MCF 10A (cell line): ENCODE measurements around the gene RAMACL. TPM values are rescaled to one million over a fixed set of nuclear protein-coding genes. Genes with fewer than 3 reads are reported as not detected.

Experiments used
- BruUV-seq: library from RNA; stranded (reverse); fragments of 400-500 nt; replicated peaks from 2 replicates; lab custom pipeline; 2021; lab: Mats Ljungman, UMichigan
- CTCF ChIA-PET: fragments of 300-600 bp; sonication (Branson Sonifier 250); formaldehyde crosslinking; extraction: SDS; loops from one replicate; lab custom pipeline; 2021; ENCODE audit warnings: antibody characterized with exemption, inconsistent platforms; lab: Yijun Ruan, JAX
- POLR2A ChIA-PET: fragments of 300-600, 350-650 bp; sonication (Branson Sonifier 250); formaldehyde crosslinking; extraction: SDS; loops from one replicate; lab custom pipeline; 2020; ENCODE audit warnings: antibody characterized with exemption, inconsistent platforms; lab: Yijun Ruan, JAX
- DNase-seq: peaks from one replicate; pipeline ENCODE4 v3.0.0-alpha.2; 2018; ENCODE audit not compliant: unreplicated experiment
- H3K27ac Mint-ChIP-seq: one replicate; pipeline ENCODE4 v1.8.0; 2022; ENCODE audit warnings: mild to moderate bottlenecking, low read depth, mixed read lengths; ENCODE audit not compliant: unreplicated experiment
- H3K27me3 Mint-ChIP-seq: one replicate; pipeline ENCODE4 v1.8.0; 2022; ENCODE audit warnings: mixed read lengths; ENCODE audit not compliant: insufficient read depth, unreplicated experiment
- H3K36me3 Mint-ChIP-seq: one replicate; pipeline ENCODE4 v1.8.0; 2022; ENCODE audit warnings: mild to moderate bottlenecking, moderate library complexity, mixed read lengths; ENCODE audit not compliant: insufficient read depth, unreplicated experiment
- H3K4me1 Mint-ChIP-seq: one replicate; pipeline ENCODE4 v1.8.0; 2022; ENCODE audit warnings: mixed read lengths; ENCODE audit not compliant: insufficient read depth, unreplicated experiment
- H3K4me3 Mint-ChIP-seq: one replicate; pipeline ENCODE4 v1.8.0; 2022; ENCODE audit warnings: mild to moderate bottlenecking, moderate library complexity, mixed read lengths; ENCODE audit not compliant: unreplicated experiment
- H3K9me3 Mint-ChIP-seq: one replicate; pipeline ENCODE4 v1.8.0; 2022; ENCODE audit warnings: mixed read lengths; ENCODE audit not compliant: unreplicated experiment
- intact Hi-C: fragments of 100-400 bp; cut with micrococcal nuclease; formaldehyde crosslinking; loops from 2 replicates; pipeline ENCODE4 v1.14.1; 2022
- total RNA-seq: library from RNA; stranded (reverse); gene quantifications from 2 replicates; pipeline ENCODE4 v1.2.3, GENCODE V29; 2022
- TF ChIP-seq, protein P1 (sequence below): fragments of 200-600 bp; IDR thresholded peaks from one replicate; pipeline ENCODE4 v1.8.0; 2022; ENCODE audit warnings: antibody characterized with exemption, mild to moderate bottlenecking; ENCODE audit not compliant: unreplicated experiment

The RAMACL gene
- total RNA-seq, 1 experiment from 2014 or later = 5.3 TPM

DNA sequence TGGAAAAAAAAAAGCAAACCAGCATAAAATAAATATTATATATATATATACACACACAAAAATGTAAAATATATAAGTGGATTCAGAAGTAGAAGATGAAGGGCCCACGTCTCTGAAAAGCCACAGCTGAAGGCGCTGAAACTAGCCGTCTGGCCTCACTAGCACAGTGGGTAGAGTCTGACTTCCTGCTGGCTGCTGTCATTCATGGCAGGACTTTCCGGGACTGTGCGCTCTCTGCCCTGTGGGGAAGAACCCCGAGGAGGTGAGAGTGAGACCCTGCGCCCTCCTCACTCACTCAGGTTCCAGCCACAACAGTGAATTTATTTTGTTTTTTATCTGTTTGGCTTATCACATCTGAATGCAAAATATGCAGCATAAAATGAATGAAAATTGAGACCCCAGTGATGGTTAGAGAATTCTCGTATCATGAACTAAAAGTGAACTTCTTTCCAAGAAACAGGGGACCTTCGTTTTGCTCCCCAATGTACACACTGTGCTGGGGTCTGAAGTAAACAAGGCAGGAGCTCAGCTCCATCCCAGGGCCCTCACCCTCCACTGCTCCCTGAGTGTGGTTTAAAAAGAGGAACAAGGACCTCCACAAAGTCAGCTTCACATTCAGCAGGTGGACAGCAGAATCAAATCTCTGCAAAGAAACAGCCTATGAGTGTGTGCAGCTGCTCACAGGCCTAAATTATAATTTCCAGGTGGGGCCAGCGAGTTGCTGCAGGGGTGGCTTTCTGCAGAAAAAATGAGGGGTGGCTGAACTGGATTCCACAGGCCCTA, 1.3 kb upstream of the RAMACL start:
- ChIA-PET CTCF (interaction anchor here (0.5 kb wide), 1 partner anchor 9 kb away, joined by 3 read pairs; no protein-coding TSS in a partner anchor), POLR2A (interaction anchor here (0.9 to 1.0 kb wide), 2 partner anchors 11 to 13 kb away, joined by 3 to 4 read pairs; no protein-coding TSS in a partner anchor)
- H3K27ac Mint-ChIP-seq = no peak overlapping the region
- H3K9me3 Mint-ChIP-seq = no peaks in the 10 kb centered on the region
- no peak overlapping the region for H3K4me3 Mint-ChIP-seq
- intact Hi-C loops = no loop called here
- BruUV-seq = no TSS peak
- peaks cover 35% of the 10 kb centered on the region for H3K36me3 Mint-ChIP-seq
- no peak for DNase-seq
- H3K27me3 Mint-ChIP-seq = no peaks in the 10 kb centered on the region
- TF ChIP-seq, protein P1, sequence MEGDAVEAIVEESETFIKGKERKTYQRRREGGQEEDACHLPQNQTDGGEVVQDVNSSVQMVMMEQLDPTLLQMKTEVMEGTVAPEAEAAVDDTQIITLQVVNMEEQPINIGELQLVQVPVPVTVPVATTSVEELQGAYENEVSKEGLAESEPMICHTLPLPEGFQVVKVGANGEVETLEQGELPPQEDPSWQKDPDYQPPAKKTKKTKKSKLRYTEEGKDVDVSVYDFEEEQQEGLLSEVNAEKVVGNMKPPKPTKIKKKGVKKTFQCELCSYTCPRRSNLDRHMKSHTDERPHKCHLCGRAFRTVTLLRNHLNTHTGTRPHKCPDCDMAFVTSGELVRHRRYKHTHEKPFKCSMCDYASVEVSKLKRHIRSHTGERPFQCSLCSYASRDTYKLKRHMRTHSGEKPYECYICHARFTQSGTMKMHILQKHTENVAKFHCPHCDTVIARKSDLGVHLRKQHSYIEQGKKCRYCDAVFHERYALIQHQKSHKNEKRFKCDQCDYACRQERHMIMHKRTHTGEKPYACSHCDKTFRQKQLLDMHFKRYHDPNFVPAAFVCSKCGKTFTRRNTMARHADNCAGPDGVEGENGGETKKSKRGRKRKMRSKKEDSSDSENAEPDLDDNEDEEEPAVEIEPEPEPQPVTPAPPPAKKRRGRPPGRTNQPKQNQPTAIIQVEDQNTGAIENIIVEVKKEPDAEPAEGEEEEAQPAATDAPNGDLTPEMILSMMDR = no peak
- peaks cover 40% of the 10 kb centered on the region for H3K4me1 Mint-ChIP-seq

- Mint-ChIP-seq H3K4me3 (no peak overlapping the region), H3K9me3 (no peaks in the 10 kb centered on the region), H3K27me3 (no peaks in the 10 kb centered on the region), H3K27ac (no peak overlapping the region), H3K4me1 (peaks cover 26% of the 10 kb centered on the region), H3K36me3 (peaks cover 39% of the 10 kb centered on the region)
- ChIA-PET POLR2A (interaction anchor here (0.6 to 1.5 kb wide), 5 partner anchors 8 to 64 kb away, joined by 3 to 11 read pairs (median 4); no protein-coding TSS in a partner anchor), CTCF (interaction anchor here (0.5 to 0.8 kb wide), 2 partner anchors 10 to 82 kb away, joined by 3 read pairs; no protein-coding TSS in a partner anchor)
- DNase-seq = no peak
- no TSS peak for BruUV-seq
- TF ChIP-seq, protein P1 = no peak
- intact Hi-C loops = no loop called here
Measured at GRCh38 chr6:166584853-166585429, 1.5 kb downstream of the RAMACL start.

- Mint-ChIP-seq H3K9me3 (no peaks in the 10 kb centered on the region), H3K4me3 (no peak overlapping the region), H3K4me1 (peaks cover 18% of the 10 kb centered on the region), H3K27me3 (no peaks in the 10 kb centered on the region), H3K36me3 (peaks cover 45% of the 10 kb centered on the region), H3K27ac (no peak overlapping the region)
- BruUV-seq = no TSS peak
- DNase-seq = no peak
- TF ChIP-seq, protein P1 = no peak
- ChIA-PET POLR2A (interaction anchor here (0.9 to 1.5 kb wide), 5 partner anchors 9 to 42 kb away, joined by 3 to 11 read pairs (median 4); no protein-coding TSS in a partner anchor), CTCF (interaction anchor here (0.5 to 0.8 kb wide), 2 partner anchors 9 to 83 kb away, joined by 3 read pairs; no protein-coding TSS in a partner anchor)
- intact Hi-C loops = no loop called here
Measured at GRCh38 chr6:166584155-166584554, 2.3 kb downstream of the RAMACL start.
